ES-I3 (cell line): ENCODE data around the gene SLC2A1.

ENCODE experiments used
- H3K36me3 ChIP-seq: 2 replicates; pipeline ENCODE4 v1.6.1; 2013; ENCODE audit warnings: mild to moderate bottlenecking, low read length, control low read depth, moderate library complexity; ENCODE audit not compliant: insufficient read depth
- H3K4me1 ChIP-seq: 2 replicates; pipeline ENCODE4 v1.6.1; 2013; ENCODE audit warnings: mild to moderate bottlenecking, control low read depth, low read length; ENCODE audit not compliant: insufficient read depth
- H3K9ac ChIP-seq: 2 replicates; pipeline ENCODE4 v1.6.1; 2013; ENCODE audit warnings: low read depth, mild to moderate bottlenecking, low read length, moderate library complexity
- H3K9me3 ChIP-seq: 2 replicates; pipeline ENCODE4 v1.6.1; 2013; ENCODE audit warnings: mild to moderate bottlenecking, low read length, moderate library complexity; ENCODE audit not compliant: control insufficient read depth, insufficient read depth

SLC2A1 gene

DNA sequence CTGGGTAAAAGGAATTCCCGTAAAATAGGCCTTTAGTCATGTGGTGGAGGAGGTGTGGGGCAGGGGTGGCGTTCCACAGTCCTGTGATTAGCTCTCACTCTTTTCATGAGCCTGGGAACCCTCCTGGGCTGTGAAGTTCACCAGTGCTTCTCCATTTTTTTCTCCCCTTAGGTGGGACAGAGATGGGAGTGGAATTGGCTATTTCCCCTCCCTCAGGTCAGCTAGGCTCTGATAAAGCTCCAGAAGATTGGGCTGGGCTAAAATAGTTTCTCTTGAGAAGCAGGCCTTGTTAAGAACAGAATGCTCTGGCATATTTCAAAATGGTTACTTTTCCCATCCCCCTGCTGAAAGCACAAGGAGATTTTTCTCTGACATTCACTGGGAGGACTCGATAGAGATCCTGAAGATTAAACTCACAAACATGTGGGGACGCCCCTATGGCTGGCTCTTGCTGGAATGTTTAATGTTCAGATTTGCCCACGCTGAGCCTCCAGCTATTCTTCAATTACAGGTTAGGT, 33.4 kb upstream of the SLC2A1 start:
- no peaks in the 10 kb centered on the region for H3K36me3 ChIP-seq
- H3K9me3 ChIP-seq, result no peaks in the 10 kb centered on the region
- H3K9ac ChIP-seq, result no peak overlapping the region
- peaks cover 4% of the 10 kb centered on the region; the same call in 1 of the 2 replicates for H3K4me1 ChIP-seq

- H3K4me1 ChIP-seq, result no peaks in the 10 kb centered on the region
- H3K36me3 ChIP-seq, result no peaks in the 10 kb centered on the region
- H3K9ac ChIP-seq, result no peak overlapping the region
- H3K9me3 ChIP-seq, result no peaks in the 10 kb centered on the region
Observed at GRCh38 chr1:42990757-42991346, 32.2 kb upstream of the SLC2A1 start.

GRCh38 chr1:42983693-42984092, 25.0 kb upstream of the SLC2A1 start:
- peaks cover 5% of the 10 kb centered on the region for H3K4me1 ChIP-seq
- peaks cover 9% of the 10 kb centered on the region for H3K36me3 ChIP-seq
- no peak overlapping the region for H3K9ac ChIP-seq

GRCh38 chr1:42983253-42983652, 24.6 kb upstream of the SLC2A1 start:
- Histone ChIP-seq H3K9me3 (no peaks in the 10 kb centered on the region), H3K9ac (no peak overlapping the region), H3K4me1 (peaks cover 9% of the 10 kb centered on the region), H3K36me3 (peaks cover 9% of the 10 kb centered on the region)

More at GRCh38 chr1:42983693-42984092, 25.0 kb upstream of the SLC2A1 start:
- H3K9me3 ChIP-seq, result no peaks in the 10 kb centered on the region

- Histone ChIP-seq H3K9ac (no peak overlapping the region), H3K36me3 (peaks cover 9% of the 10 kb centered on the region), H3K9me3 (no peaks in the 10 kb centered on the region), H3K4me1 (peaks cover 12% of the 10 kb centered on the region)
Observed at GRCh38 chr1:42982641-42983040, 24.0 kb upstream of the SLC2A1 start.

DNA sequence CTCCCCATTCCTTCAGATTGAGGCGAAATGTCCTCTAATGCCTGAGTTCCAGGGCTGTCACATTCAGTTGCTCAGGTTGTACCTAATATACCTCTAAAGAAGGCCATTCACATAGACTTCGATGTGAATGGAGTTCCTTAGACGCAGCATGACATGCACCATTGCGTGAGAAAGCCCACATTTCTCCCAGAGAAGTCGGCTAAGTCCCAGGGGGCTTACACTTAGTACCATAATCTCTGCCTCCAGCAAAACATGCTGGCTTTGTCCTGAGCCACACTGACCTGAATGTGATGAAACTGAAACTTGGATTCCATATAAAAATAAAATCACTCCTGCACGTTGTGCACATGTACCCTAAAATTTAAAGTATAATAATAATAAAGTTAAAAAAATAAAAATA, 23.2 kb upstream of the SLC2A1 start:
- Histone ChIP-seq H3K4me1 (peaks cover 12% of the 10 kb centered on the region), H3K36me3 (peaks cover 9% of the 10 kb centered on the region), H3K9ac (no peak overlapping the region), H3K9me3 (no peaks in the 10 kb centered on the region)

- Histone ChIP-seq H3K9me3 (no peaks in the 10 kb centered on the region), H3K4me1 (peaks cover 12% of the 10 kb centered on the region), H3K36me3 (peaks cover 9% of the 10 kb centered on the region), H3K9ac (no peak overlapping the region)
Observed at GRCh38 chr1:42981255-42981805, 22.7 kb upstream of the SLC2A1 start.

DNA sequence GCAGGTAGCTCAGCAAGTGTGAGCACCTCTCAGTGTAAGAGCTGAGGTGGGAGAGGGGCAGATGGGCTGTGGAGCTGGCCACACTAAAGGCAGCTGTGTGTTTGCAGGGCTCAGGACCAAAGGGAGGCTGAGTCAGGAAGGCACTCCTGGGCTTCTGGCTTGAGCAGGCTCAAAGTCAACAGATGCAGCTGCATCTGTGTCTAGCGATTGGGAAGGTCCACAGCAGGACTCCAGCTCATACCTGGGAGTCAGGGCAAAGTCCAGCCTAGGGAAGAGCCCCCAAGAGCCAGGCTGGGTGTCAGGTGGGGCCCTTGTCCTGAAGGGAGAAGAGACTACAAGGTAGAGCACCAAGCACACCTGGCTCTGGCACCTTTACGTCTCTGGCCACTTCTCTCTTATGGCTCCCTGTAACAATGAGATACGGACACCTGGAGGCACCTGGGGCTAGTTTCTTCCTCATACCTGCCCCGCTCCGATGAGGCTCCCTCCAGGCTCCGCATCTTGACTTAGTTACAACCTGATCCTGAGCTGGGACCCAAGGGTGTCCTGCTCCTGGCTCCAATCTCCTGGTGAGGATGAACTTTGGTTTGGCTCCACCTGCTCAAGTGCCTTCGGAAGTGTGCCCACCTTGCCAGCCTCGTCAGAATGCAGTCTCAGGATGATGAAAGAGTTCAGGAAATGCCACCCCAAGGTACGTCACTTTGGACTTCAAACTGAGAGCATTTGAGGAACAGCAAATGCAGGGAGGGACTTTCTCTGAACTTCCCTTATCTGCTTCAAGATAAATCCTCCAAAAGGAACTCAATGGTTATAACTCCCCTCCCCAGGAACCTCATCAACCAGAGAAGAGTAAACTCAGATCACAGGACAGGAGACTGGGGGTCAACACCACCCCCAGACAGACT, 21.5 kb upstream of the SLC2A1 start:
- Histone ChIP-seq H3K9me3 (no peaks in the 10 kb centered on the region), H3K4me1 (peaks cover 12% of the 10 kb centered on the region), H3K9ac (no peak overlapping the region), H3K36me3 (peaks cover 9% of the 10 kb centered on the region)

- Histone ChIP-seq H3K36me3 (peaks cover 14% of the 10 kb centered on the region), H3K9me3 (no peaks in the 10 kb centered on the region), H3K9ac (no peak overlapping the region), H3K4me1 (peaks cover 12% of the 10 kb centered on the region)
Observed at GRCh38 chr1:42979036-42979430, 20.4 kb upstream of the SLC2A1 start.

DNA sequence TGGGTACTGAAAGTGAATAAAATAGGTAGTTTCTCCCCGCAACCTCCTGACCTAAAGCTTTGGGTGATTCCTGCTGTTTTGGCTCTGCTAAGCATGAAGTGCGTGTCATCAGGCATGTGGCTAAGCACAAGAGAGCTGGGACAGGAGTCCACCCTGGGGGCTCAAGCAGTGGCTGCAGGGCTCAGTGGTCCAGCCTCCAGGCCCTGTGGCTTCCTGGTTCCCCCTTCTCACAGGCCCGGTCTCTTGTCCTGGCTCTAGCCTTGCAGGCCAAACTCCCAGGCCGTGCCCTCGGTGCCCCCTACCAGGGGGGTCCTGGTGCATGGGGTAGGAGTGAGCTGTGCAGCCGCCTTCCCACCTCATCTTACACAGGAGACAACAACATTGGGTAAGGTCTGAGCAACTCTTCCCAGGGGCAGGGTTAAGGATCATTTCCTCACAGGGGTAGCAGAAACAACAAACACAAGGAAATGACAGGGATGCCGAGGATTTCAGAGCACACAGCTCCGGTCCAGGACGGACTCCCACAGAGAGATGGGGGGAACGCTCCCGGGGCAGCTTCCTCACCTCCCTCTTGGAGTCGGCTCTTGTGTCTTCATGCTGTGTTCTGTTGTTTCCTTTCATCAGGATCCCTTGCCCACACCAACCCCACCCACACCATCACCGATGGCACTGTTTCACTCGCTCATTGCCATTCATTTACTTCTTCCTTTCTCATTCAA, 19.8 kb upstream of the SLC2A1 start:
- H3K9me3 ChIP-seq, result no peaks in the 10 kb centered on the region
- no peak overlapping the region for H3K9ac ChIP-seq
- H3K4me1 ChIP-seq, result peaks cover 12% of the 10 kb centered on the region
- peaks cover 14% of the 10 kb centered on the region for H3K36me3 ChIP-seq

DNA sequence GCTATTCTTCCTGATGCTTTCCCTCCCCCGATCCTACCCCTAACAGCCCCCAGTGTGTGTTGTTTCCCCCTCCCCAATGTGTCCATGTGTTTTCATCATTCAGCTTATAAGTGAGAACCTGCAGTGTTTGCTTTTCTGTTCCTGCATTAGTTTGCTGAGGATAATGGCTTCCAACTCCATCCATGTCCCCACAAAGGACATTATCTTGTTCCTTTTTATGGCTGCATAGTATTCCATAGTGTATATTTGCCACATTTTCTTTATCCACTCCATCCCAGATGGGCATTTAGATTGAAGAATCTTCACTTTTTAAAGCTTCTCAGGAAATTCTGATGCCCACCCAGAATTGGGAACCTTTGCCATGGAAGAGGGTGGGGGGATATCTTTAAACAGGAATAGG, 19.0 kb upstream of the SLC2A1 start:
- peaks cover 12% of the 10 kb centered on the region for H3K4me1 ChIP-seq

DNA sequence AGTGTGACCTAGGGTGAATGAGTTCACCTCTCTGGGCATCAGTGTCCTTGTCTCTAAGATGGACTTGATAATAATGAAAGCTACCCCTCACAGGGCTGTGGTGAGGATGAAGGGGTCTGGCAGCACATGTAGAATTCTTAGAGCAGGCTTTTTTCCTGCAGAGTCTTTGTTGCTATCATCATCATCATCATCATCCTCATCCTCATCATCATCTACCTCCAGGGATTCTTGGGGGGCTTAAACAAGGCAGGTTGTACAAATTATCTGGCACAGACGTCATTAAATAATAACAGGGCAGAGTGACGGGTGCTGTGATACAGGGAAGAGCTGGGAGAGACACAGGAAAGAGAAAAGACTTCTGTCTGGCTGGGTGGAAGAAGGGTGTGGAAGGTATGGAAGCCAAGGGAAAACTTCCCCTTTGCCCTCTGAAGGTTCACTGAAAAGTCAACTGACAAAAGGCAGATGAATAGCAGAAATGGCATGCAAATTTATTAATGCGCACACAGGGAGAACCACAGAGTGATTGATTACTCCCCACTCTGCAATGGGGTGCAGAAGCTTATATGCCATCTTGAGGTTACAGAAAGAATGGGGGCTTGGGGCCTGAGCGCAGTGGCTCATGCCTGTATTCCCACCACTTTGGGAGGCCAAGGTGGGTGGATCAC, 17.0 kb upstream of the SLC2A1 start:
- H3K4me1 ChIP-seq, result peaks cover 12% of the 10 kb centered on the region
- H3K9ac ChIP-seq, result no peak overlapping the region
- H3K36me3 ChIP-seq, result peaks cover 12% of the 10 kb centered on the region
- H3K9me3 ChIP-seq, result no peaks in the 10 kb centered on the region

More for the DNA sequence above, 19.0 kb upstream of the SLC2A1 start:
- Histone ChIP-seq H3K9ac (no peak overlapping the region), H3K36me3 (peaks cover 9% of the 10 kb centered on the region), H3K9me3 (no peaks in the 10 kb centered on the region)

DNA sequence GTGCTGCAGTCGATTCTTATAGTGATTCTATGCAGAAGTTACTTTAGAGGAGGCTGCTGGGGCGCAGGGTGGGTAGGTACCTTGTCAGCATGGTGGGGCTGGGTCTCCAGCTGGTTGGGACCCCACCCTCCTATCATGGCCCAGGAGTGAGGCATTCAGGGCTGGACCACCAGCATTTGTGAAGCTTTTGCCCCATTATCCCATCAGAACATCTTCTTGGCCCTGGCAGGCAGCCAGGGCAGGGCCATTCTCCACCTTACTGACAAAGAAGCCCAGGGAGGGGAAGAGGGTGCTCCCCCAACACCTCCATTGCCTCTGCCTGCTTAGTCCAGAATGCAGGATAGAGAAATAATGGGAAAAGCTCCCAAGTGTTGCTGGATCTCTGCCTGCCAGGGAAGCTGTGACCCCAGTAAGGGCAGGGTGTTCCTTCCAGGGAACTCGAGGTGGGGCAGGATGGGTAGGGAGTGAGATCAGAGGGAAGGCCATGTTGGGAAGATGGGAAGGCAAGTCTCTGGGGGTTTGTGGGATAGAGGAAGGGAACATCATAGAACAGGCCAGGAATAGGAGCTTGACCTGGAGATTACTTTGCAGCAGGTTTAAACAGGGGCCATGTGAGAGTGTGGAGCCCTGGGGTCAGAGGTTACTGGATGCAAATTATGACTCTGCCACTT, 16.2 kb upstream of the SLC2A1 start:
- Histone ChIP-seq H3K9ac (no peak overlapping the region), H3K9me3 (no peaks in the 10 kb centered on the region), H3K4me1 (peaks cover 12% of the 10 kb centered on the region), H3K36me3 (peaks cover 15% of the 10 kb centered on the region)
